Mesenchymal stem cell (in vitro differentiated cells and primary cell): Measurements from ENCODE around the gene ADGRL3.

Experiments used
- DNase-seq: peaks from one replicate; pipeline ENCODE4 v3.0.0-alpha.2; 2013
- H2AFZ ChIP-seq: one replicate; pipeline ENCODE4 v1.6.1; 2013; ENCODE audit warnings: low read depth, mild to moderate bottlenecking, control low read depth, inconsistent platforms, low read length, moderate library complexity
- H2AK5ac ChIP-seq: 2 replicates; pipeline ENCODE4 v1.6.1; 2013; ENCODE audit warnings: low read length, moderate library complexity, mild to moderate bottlenecking, inconsistent platforms; ENCODE audit not compliant: severe bottlenecking
- H2BK120ac ChIP-seq: one replicate; pipeline ENCODE4 v1.6.1; 2013; ENCODE audit warnings: low read depth, mild to moderate bottlenecking, inconsistent platforms, low read length, moderate library complexity
- H2BK12ac ChIP-seq, 2 experiments: one replicate each; pipeline ENCODE4 v1.6.1; 2013; ENCODE audit warnings: inconsistent platforms in 2 of 2, low read length in 2 of 2, mild to moderate bottlenecking in 2 of 2, moderate library complexity in 2 of 2, control low read depth in 1 of 2
- H2BK15ac ChIP-seq: one replicate; pipeline ENCODE4 v1.6.1; 2013; ENCODE audit warnings: mild to moderate bottlenecking, low read depth, inconsistent platforms; ENCODE audit not compliant: poor library complexity, severe bottlenecking
- H2BK5ac ChIP-seq: 2 replicates; pipeline ENCODE4 v1.6.1; 2013; ENCODE audit warnings: low read depth, mild to moderate bottlenecking, low read length, control low read depth, inconsistent platforms; ENCODE audit not compliant: poor library complexity, severe bottlenecking
- H3K14ac ChIP-seq, 2 experiments: one replicate each; pipeline ENCODE4 v1.6.1; 2013; ENCODE audit warnings: inconsistent platforms in 2 of 2, low read length in 2 of 2, control low read depth in 1 of 2, mild to moderate bottlenecking in 1 of 2, moderate library complexity in 1 of 2
- H3K18ac ChIP-seq, 2 experiments: one replicate each; pipeline ENCODE4 v1.6.1; 2013; ENCODE audit warnings: inconsistent platforms in 2 of 2, low read length in 2 of 2, control low read depth in 1 of 2, low read depth in 1 of 2, mild to moderate bottlenecking in 1 of 2
- H3K23ac ChIP-seq, 2 experiments: one replicate each; pipeline ENCODE4 v1.6.1; 2013; ENCODE audit warnings: inconsistent platforms in 2 of 2, low read length in 2 of 2, mild to moderate bottlenecking in 2 of 2, moderate library complexity in 2 of 2, control low read depth in 1 of 2
- H3K27ac ChIP-seq: 2 replicates; pipeline ENCODE4 v1.5.1; 2013; ENCODE audit warnings: mild to moderate bottlenecking, moderate library complexity, low read length, control low read depth, inconsistent platforms; ENCODE audit not compliant: poor library complexity, severe bottlenecking
- H3K27me3 ChIP-seq, 2 experiments: 2 replicates each; pipeline versions ENCODE4 v1.6.1 to v1.7.0; 2013; ENCODE audit warnings: low read length in 2 of 2, mild to moderate bottlenecking in 2 of 2, moderate library complexity in 2 of 2, control low read depth in 1 of 2, inconsistent platforms in 1 of 2; ENCODE audit not compliant: control insufficient read depth in 1 of 2, insufficient read depth in 1 of 2
- H3K36me3 ChIP-seq, 2 experiments: 2 replicates each; pipeline versions ENCODE4 v1.6.1 to v1.7.0; 2013; ENCODE audit warnings: low read length in 2 of 2, control low read depth in 1 of 2, inconsistent platforms in 1 of 2, low read depth in 1 of 2, mild to moderate bottlenecking in 1 of 2; ENCODE audit not compliant: insufficient read depth in 2 of 2, control insufficient read depth in 1 of 2
- H3K4ac ChIP-seq, 2 experiments: one replicate each; pipeline ENCODE4 v1.6.1; 2013; ENCODE audit warnings: inconsistent platforms in 2 of 2, low read length in 2 of 2, mild to moderate bottlenecking in 2 of 2, moderate library complexity in 2 of 2, control low read depth in 1 of 2, low read depth in 1 of 2
- H3K4me1 ChIP-seq: 2 replicates; pipeline ENCODE4 v1.6.1; 2013; ENCODE audit warnings: low read depth, low read length, control low read depth; ENCODE audit not compliant: control insufficient read depth, insufficient read depth
- H3K4me2 ChIP-seq: 2 replicates; pipeline ENCODE4 v1.6.1; 2013; ENCODE audit warnings: low read length, mild to moderate bottlenecking, inconsistent platforms; ENCODE audit not compliant: poor library complexity, severe bottlenecking
- H3K4me3 ChIP-seq, 2 experiments: 2 replicates each; pipeline versions ENCODE4 v1.5.1 to v1.7.0; 2013; ENCODE audit warnings: low read length in 2 of 2, mild to moderate bottlenecking in 2 of 2, control low read depth in 1 of 2, low read depth in 1 of 2; ENCODE audit not compliant: insufficient read depth in 1 of 2
- H3K79me1 ChIP-seq: replicated peaks from 2 replicates; pipeline ENCODE4 v1.6.1; 2013; ENCODE audit warnings: mild to moderate bottlenecking, control low read depth, low read length, inconsistent platforms; ENCODE audit not compliant: poor library complexity, severe bottlenecking
- H3K9ac ChIP-seq: 2 replicates; pipeline ENCODE4 v1.7.0; 2013; ENCODE audit warnings: mild to moderate bottlenecking, low read length, moderate library complexity
- H3K9me3 ChIP-seq: 2 replicates; pipeline ENCODE4 v1.7.0; 2013; ENCODE audit warnings: mild to moderate bottlenecking, low read length; ENCODE audit not compliant: control insufficient read depth
- H4K8ac ChIP-seq: one replicate; pipeline ENCODE4 v1.6.1; 2013; ENCODE audit warnings: inconsistent platforms, mild to moderate bottlenecking, low read length, moderate library complexity
- H4K91ac ChIP-seq: one replicate; pipeline ENCODE4 v1.6.1; 2013; ENCODE audit warnings: mild to moderate bottlenecking, low read length, inconsistent platforms
- WGBS: methylation state at CpG from one replicate; pipeline ENCODE4 v1.1.7; 2013; ENCODE audit warnings: mixed read lengths; 5-methylcytosine and 5-hydroxymethylcytosine counted together

Gene ADGRL3

DNA sequence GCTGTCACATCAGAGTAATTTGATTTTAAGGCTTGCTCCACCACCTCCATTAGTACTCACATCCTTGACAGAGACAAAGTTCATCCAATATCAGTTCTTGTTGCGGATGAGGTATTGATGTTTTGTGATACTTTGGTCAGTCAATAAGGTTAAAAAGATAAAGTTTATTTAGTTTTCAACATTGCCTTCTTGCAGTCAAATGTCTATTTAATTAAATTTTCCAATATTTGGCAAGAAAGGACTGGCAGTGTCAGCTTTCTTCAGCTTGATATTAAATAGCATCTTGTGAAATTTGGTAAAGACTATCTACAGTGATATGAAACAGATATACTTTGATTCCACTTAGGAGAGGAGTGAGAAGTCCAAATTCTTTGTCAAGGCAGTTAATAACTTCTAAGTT is 493.4 kb downstream of the ADGRL3 start:
- no peak overlapping the region for H2BK5ac ChIP-seq
- H3K14ac ChIP-seq: no peak overlapping the region
- H3K27ac ChIP-seq: no peak overlapping the region
- no peak for DNase-seq
- H3K23ac ChIP-seq: no peak overlapping the region
- H3K4me3 ChIP-seq: no peak overlapping the region
- H3K9ac ChIP-seq: no peak overlapping the region
- no CpG with 5 or more reads among the region's 1 CpG for WGBS
- H3K4me2 ChIP-seq: no peak overlapping the region
- H2BK15ac ChIP-seq: no peak overlapping the region
- no peaks in the 10 kb centered on the region for H3K4me1 ChIP-seq
- H3K9me3 ChIP-seq: no peaks in the 10 kb centered on the region
- no peak overlapping the region for H2AFZ ChIP-seq
- no peak overlapping the region for H2BK120ac ChIP-seq
- H4K8ac ChIP-seq: no peak overlapping the region
- no peak overlapping the region for H3K4ac ChIP-seq
- no peaks in the 10 kb centered on the region for H3K27me3 ChIP-seq
- H3K36me3 ChIP-seq: no peaks in the 10 kb centered on the region
- H3K79me1 ChIP-seq: no peaks in the 10 kb centered on the region
- H4K91ac ChIP-seq: no peak overlapping the region
- no peak overlapping the region for H3K18ac ChIP-seq
- H2BK12ac ChIP-seq: no peak overlapping the region
- H2AK5ac ChIP-seq: no peak overlapping the region

DNA sequence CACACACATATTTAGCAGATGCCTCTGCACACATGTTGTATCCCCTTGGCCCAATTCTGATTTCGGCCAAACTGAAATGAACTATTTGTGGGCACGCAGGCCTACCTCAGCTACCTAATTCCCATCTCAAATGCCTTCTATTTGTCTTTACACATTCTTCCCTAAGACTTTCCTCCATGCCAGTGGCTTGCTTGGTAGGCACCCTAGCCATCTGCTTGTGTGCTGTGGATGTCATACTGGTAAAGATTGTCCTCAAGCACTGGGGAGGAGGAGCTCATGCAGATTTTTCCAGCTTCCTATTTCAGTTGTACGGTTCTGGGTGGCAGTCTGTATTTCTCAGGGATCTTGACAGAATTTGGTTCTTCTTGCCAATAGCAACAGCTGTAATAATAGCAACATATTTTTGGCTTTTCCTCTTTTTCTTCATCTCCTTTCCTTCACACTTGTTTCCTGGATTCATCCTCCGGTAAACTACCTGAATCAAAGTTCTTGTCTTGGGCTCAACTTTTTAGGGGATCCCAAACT is 514.3 kb downstream of the ADGRL3 start:
- Histone ChIP-seq H2AK5ac (no peak overlapping the region), H4K8ac (no peak overlapping the region), H3K79me1 (no peaks in the 10 kb centered on the region), H3K4me3 (no peak overlapping the region), H3K27me3 (no peaks in the 10 kb centered on the region), H3K4me1 (no peaks in the 10 kb centered on the region), H3K36me3 (no peaks in the 10 kb centered on the region), H3K14ac (no peak overlapping the region), H2BK5ac (no peak overlapping the region), H2AFZ (no peak overlapping the region), H3K27ac (no peak overlapping the region), H2BK12ac (no peak overlapping the region), H4K91ac (no peak overlapping the region), H3K4ac (no peak overlapping the region), H3K9me3 (no peaks in the 10 kb centered on the region), H2BK120ac (no peak overlapping the region), H3K23ac (no peak overlapping the region), H3K9ac (no peak overlapping the region), H3K4me2 (no peak overlapping the region), H2BK15ac (no peak overlapping the region), H3K18ac (no peak overlapping the region)
- DNase-seq: no peak
- WGBS: 96% methylated on average over 4 of the region's 4 CpGs

DNA sequence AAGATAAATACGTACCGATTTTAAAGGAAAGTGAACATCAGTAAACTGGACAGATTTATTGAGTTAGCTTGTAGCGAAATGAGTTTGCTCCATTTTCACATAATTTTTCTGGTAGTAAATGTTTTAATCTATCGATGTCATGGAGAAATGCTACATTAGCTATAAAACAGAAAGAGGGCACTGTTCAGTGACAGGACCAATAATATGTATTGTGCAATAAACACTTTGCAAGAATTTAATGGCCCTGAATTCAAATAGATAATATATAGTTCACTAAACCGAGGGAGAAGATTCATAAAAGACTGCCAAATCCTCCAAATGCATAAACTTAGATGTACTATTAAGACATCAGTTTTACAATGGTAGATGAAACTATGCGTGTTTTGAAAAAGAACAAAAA is 516.3 kb downstream of the ADGRL3 start:
- H3K18ac ChIP-seq: no peak overlapping the region
- 98% methylated on average over 3 of the region's 6 CpGs for WGBS

DNA sequence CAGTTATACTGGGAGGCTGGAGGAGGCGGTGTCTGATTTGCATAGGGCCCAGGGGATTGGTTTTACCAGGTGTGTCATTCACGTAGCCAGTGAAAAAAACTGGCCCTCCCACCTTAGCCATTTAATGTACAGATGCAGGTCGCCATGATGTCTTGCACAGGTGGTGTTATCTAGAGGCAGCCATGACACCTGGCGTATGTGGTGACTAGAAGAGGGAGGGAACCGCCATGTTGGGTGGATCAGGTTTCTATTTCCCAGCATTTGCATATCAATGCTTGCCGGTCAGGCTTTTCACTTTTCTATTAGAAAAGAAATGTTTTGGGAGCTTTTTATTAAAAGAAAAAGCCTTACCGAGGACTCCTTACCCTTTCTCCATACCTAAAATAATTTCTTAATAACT is 523.4 kb downstream of the ADGRL3 start:
- no peak overlapping the region for H3K9ac ChIP-seq
- no peak overlapping the region for H2BK120ac ChIP-seq
- no peak overlapping the region for H2BK12ac ChIP-seq
- no peak overlapping the region for H4K91ac ChIP-seq
- H2AFZ ChIP-seq: no peak overlapping the region
- H3K14ac ChIP-seq: no peak overlapping the region
- no peaks in the 10 kb centered on the region for H3K27me3 ChIP-seq
- H3K23ac ChIP-seq: no peak overlapping the region
- H3K4me2 ChIP-seq: no peak overlapping the region
- no peaks in the 10 kb centered on the region for H3K36me3 ChIP-seq
- no peak overlapping the region for H3K4me3 ChIP-seq
- H2AK5ac ChIP-seq: no peak overlapping the region
- DNase-seq: no peak
- no peak overlapping the region for H3K18ac ChIP-seq
- WGBS: 86% methylated on average over 5 of the region's 7 CpGs
- H4K8ac ChIP-seq: no peak overlapping the region
- H3K79me1 ChIP-seq: no peaks in the 10 kb centered on the region
- H3K4ac ChIP-seq: no peak overlapping the region
- H3K4me1 ChIP-seq: no peaks in the 10 kb centered on the region
- no peak overlapping the region for H3K27ac ChIP-seq
- no peak overlapping the region for H2BK15ac ChIP-seq
- H2BK5ac ChIP-seq: no peak overlapping the region
- H3K9me3 ChIP-seq: no peaks in the 10 kb centered on the region

More for the DNA sequence above, 516.3 kb downstream of the ADGRL3 start:
- H2BK12ac ChIP-seq: no peak overlapping the region
- no peak overlapping the region for H2AFZ ChIP-seq
- no peak overlapping the region for H3K27ac ChIP-seq
- H3K4me1 ChIP-seq: no peaks in the 10 kb centered on the region
- no peak overlapping the region for H2BK5ac ChIP-seq
- no peak overlapping the region for H3K23ac ChIP-seq
- no peak overlapping the region for H3K14ac ChIP-seq
- H4K8ac ChIP-seq: no peak overlapping the region
- H3K4me2 ChIP-seq: no peak overlapping the region
- H2BK15ac ChIP-seq: no peak overlapping the region
- no peak overlapping the region for H2BK120ac ChIP-seq
- no peak overlapping the region for H2AK5ac ChIP-seq
- DNase-seq: no peak
- no peaks in the 10 kb centered on the region for H3K79me1 ChIP-seq
- no peaks in the 10 kb centered on the region for H3K27me3 ChIP-seq
- H3K36me3 ChIP-seq: no peaks in the 10 kb centered on the region
- H3K4ac ChIP-seq: no peak overlapping the region
- H3K9ac ChIP-seq: no peak overlapping the region
- no peak overlapping the region for H3K4me3 ChIP-seq
- H3K9me3 ChIP-seq: no peaks in the 10 kb centered on the region
- no peak overlapping the region for H4K91ac ChIP-seq
